Fibroblast of peridontal ligament (primary cell): ENCODE measurements around the gene COX4I1.
A peak's percentile ranks its signal among the peaks of the same experiment; 100 is the strongest.

ENCODE experiments used
- DNase-seq: peaks from one replicate; pipeline ENCODE4 v3.0.0-alpha.2; 2010; ENCODE audit errors: extremely low read depth

Gene COX4I1

DNA sequence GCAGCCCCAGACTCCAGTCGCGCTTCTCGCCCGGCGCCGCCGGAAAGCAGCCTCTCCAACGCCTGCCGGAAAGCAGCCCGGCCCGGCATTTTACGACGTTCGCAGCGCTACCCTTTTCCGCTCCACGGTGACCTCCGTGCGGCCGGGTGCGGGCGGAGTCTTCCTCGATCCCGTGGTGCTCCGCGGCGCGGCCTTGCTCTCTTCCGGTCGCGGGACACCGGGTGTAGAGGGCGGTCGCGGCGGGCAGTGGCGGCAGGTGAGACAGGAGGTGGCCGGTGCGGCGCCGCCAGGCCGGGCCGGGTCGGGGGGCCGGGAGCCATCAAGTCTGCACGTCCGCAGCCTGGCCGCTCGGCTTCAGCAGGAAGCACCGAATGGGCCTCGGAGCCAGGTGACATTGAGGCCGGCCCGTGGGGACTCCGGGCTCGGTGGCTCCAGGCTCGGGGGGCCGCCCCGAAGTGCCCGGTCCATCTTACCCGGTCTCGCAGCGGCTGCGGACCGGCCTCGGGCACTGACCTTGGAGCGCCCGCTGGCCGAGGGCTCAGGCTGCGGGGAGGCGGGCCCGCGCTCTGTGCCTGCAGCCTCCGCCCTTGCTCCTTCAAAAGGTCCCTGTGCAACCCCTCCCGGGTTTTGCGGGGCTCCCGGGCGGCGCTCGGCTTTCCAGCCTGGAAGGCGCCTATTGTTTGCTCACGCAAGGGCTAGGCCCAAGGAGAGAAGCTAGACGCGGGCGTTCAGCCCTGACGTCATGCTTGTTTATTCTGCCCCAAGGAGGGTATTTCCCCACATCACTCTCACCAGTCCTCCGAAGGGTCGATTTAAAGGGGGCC is at the start of gene COX4I1, which contains the start of gene EMC8:
COX4I1 (plus strand) TSS at position 199 of the 824 bp plus-strand sequence. CDS start 1,511 bp downstream, outside the sequence.
EMC8 (minus strand) TSS at position 48 of the 824 bp plus-strand sequence. CDS start 249 bp downstream, outside the sequence.
- peak; percentile 91 for DNase-seq

DNA sequence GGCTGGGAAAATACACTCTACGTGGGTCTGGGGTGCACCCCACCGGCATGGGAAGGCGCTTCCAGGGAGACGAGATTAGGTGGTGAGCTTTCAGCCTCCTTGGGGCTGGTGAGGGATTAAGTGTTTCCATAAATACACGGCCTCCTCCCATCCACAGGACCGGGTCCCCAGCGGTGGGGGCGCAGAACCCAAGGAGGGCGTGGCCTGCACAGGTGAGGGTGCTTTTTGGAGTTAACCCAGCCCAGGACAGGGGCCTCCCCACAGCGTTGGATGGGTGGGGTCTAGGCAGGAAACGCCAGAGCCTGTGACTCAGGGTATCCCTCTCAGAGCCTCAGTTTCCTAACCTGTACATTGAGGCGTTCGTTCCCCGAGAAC is 49.7 kb upstream of the COX4I1 start:
- DNase-seq: no peak

DNA sequence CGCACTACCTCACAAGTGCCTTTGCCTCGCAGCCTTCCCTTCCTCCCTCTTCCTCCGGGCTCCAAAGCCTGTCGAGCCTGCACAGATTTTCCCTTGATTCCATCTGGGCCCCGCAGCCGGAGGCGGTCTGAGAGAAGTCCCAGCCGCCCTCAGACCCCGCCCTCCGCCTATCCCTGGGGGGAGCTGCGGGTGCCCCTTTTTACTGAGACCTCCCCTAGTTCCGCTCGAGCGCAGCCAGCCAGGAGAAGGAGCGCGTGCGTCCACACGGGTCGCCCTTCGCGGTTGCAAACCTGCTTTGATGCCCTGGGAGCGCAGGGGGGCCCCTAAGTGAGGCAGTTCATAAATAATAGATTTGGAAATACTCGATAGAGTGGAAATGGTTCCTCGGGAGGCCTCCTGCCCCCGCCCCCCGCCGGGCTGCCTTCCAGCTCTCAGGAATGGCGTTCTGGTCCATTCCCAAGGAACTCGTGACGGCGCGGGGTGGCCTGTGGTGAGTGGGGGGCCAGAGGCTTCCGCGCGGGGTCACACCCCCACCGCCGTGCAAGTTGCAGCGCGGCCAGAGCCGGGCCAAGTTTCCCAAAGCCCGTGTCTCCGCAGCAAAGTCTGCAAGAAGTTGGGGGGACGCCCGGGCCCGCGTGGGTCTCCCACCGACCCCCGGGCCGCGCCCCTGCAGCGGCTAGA is 49.2 kb upstream of the COX4I1 start:
- DNase-seq: no peak

DNA sequence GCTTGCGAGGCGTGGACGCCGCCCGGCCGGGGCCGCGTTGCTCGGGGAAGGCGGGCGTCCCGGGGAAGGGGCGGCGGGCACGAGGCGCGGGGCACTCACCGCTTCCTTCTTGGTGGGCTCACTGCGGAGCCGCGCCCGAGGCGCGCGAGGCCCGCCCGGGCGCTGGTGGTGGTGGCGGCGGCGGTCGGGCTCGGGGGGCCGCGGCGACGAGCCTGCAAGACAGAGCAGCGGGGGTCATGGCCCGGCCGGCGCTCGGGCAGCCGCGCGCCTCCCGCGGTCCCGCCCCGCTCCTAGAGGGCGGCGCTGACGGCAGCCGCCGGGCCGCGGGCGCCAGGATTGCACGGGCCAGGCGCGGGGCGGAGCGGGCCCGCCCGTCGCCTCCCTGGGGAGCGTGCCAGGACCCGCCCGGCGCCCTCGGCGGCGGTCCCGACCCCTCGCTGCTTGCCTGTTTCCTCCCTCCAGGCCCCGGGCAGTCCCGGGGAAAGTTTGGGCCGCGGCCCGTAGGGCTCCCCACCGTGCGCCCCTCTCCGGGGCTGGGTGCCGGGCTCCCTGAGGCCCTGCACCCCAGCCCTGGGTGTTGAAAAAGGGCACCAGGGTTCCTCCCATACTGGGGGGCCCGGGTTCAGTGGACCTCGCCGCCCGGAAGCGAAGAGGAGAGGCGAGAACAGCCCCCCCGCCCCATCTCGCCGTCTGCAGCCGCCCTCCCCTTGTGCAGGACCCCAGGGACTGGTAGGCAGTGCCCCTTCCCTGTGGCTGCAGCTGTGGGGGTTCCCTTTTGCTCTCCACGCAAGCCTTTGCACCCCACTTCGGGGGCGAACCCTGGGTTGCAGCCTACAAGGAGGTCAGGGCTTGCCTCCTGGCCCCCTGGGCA is 48.4 kb upstream of the COX4I1 start, which contains the start of gene C16orf74:
C16orf74 (minus strand) TSS at position 270 of the 871 bp plus-strand sequence. CDS start 15,879 bp downstream, outside the sequence.
- DNase-seq: no peak

DNA sequence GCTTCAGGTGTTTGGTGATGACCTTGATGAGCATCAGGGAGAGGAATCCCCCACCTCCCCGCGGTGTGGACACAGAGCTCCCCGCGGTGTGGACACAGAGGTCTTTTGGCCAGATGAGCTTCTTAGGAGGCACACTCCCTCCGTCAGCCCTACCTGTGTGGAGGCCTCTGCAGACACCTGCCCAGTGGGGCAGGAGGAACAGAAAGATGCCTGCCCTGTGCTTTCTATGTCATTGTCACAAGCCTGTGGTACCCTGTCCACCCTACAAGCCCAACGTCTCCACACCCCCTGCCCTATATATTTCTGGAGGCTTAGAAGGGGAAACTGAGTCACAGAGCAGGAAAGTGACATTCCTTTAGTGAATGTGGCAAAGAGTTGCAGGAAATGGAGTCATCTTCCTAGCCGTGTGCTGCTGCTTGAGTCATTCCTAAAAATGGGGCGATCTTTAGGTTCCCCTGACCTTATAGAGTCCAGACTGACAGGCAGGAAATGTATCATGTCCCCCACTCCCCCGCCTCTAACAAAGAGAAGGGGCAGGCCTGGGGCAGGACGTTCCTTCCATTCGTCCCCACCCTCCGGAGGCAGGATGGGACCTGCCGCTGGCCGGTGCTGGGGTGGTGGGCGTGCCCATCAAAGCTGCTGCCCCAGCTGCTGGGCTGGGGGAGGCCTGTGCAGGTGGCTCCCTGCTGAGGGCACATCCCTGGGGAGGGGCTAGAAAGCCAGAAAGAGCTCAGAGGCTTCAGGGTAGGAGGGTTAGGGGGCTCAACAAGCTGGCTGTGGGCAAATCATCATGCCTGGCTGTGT is 47.6 kb upstream of the COX4I1 start:
- no peak for DNase-seq

DNA sequence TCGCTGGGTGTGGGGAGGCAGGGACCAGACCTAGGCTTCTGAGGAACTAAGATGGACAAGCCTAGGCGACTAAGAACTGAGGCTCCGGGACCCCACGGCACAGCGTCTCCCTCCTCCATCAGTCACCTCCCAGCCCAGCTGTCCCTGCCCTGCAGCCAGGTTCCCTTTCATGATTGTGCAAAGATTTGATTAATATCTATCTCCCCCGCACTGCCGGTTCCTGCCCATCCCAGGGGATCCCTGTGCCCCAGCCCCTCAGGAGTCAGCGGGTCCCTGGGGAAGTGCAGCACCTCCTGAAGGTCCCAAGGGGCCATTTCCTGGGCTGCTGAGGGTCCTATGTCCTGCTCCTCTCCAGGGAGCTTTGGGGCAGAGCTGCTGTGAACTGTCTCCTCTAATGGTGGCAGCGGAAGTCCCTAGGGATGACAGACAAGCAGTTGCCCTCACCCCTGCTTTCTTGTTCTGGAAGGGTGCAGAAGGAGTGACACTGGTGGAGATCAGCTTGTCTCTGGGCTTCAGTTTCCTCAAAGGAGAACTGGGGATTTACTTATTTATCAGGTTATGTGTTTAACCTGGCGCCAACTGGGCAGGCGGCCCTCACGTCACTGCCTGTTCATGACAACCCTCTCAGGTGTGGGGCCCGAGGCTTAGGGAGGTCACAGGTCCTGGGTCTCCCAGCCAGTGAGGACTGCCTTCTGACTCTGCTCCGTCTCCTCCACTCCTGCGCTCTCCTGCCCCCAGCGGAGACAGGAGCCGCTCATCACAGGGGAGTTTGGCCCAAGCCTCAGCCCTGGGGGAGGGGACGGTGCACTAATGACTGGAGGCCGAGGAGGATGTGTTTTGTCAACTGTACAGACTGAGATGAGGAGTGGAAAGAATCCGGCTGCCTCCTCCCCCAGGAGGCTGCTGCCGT is 46.7 kb upstream of the COX4I1 start:
- no peak for DNase-seq

DNA sequence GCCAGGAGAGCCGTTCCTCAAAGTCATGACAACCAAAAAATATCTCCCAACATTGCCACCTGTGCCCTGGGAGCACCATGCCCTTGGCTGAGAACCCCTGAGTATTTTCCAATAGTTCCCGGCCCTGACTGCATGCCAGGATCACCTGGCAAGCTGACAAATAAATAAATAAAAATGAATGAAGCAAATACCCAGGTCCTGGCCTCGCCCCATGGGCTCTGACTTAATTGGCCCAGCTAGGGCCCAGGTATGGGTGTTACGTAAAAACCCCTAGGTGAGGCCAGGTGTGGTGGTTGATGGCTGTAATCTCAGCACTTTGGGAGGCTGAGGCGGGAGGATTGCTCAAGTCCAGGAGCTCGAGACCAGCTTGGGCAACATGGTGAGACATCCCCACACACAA is 45.9 kb upstream of the COX4I1 start:
- no peak for DNase-seq

DNA sequence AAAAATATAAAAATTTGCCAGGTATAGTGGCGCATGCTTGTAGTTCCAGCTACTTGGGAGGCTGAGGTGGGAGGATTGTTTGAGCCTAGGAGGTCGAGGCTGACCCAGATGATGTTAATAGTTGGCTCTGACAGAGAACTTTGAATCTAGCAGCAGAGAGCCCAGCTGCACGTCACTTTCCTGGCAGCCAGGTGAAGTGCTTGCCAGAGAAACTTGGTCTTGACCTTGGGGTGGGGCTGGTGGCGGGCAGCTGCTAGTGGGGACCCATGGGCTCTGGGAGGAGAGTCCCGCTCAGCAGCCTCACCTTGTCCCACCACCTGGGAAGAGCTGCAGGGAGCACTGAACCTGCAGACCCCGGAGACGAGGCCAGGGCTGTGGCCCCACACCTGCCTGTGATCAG is 45.5 kb upstream of the COX4I1 start:
- no peak for DNase-seq

DNA sequence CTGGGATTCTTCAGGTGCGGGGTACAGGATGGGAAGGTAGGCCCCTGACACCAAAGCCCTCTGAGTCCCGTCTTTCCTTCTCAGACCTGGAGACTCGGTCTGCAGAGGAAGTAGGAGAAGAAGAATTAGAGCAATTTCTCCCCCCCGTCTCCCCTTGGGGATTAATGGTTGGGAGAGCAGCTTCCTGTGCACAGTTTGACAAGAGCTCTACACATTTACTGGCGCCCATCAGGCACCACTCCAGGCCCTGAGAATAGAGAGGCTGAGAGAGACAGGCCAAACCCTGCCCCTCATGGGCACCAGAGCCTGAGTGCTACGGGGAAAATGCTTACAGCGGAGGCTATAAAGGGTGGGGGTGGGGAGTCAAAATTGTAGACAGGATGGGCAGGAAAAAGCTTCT is 45.1 kb upstream of the COX4I1 start:
- DNase-seq: no peak

DNA sequence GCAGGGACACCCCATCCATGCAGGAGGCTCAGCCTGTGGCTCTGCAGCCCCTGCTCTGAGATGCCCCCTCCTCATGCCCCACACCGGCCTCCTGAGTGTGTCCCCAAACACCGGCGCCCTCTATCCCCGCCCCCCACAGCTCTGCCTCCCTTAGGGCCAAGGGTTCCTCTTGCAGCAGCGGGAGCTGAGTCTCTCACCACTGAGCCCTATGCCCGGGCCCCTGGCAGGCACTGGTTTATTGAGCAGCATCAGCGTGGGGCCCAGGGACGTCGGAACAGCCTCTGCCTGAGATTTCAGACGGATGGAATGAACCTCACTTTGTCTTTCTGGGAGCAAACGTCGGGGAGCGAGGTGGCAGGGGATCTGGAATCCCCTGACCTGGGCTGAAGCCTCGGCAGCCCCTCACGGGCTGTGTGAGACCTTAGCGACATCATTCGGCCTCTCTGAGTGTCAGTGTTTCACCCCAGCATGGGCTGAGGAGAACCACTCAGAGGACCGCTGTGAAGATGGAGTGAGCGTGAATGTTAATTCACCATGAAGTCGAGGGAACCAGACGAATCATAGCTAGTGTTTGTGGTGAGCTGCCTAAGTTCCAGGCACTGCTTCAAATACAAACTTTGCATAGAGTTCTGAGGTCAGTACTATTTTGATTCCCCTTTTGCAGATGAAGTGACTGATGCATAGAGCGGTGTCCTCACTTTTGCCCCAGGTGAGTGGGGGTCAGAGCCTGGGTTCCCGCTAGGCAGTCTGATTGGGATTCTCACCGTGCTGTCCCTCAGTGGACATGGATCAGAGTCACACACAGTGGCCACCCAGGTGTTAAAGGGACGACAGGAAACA is 43.3 kb upstream of the COX4I1 start:
- peak; percentile 54 for DNase-seq

DNA sequence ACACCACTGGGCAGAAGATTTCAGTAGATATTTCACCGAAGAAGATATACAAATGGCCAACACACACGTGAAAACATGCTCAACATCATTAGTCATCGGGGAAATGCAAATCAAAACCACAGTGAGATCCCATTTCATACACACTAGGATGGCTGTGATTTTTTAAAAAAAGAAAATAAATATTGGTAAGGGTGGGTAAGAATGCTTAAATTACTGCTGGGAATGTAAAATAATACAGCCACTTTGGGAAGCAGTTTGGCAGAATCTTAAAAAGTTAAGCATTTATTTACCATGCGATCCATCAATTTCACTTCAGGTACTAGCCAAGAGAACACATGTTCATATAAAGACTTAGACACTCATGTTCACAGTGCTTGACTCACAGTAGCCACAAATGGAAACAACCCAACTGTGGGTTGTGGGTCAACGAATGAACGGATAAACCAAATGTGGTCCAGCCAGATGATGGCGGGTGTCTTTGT is 42.1 kb upstream of the COX4I1 start:
- peak; percentile 95 for DNase-seq

DNA sequence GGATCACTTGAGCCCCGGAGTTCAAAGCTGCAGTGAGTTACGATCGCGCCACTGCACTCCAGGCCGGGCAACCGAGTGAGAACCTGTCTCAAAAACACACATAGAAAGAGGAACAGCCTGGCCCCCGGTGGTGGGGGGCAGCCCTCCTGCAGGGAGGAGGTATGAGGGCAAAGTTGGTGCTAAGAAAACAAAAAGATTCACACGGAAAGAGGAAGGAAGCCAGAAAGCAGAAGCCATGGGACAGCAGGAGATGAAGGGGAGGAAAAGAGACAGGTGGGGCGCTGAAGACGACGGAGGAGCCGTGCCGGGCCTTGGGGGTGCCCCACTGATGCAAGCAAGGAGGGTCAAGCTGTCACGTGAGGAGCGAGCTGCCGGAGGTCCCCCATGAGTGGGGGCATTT is 40.4 kb upstream of the COX4I1 start:
- no peak for DNase-seq

DNA sequence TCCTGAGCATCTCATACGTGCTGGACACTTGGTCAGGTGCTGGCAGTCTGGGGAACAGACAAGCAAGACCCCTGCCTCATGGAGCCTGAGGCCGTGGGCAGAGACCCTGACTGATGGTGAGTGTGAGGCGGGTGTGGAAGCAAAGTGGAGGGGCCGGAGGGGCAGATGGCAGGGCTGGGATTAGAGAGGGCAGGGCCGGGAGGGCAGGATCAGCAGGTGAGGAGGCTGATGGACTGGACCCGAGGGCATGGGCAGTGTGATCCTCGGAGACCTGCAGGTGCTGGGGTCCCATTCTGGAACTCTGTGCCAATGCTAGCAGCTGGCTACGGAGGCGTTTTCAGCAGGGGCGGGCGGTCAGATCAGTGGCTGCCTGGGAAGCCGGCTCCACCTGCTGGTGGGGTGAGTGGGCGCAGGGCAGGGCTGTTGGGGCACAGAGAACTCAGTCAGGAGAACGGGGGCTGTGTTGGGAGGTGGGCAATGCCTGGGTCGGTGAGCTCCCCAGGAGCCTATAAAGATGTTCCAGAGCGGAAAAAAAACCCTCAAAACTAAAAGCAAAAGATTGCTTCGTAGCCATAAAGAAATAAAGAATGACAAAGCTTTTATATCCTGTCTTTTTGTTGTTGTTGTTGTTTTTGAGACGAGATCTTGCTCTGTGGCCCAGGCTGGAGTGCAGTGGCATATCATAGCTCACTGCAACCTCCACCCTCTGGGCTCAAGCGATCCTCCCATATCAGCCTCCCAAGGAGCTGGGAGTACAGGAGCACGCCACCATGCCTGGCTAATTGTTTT is 39.7 kb upstream of the COX4I1 start:
- no peak for DNase-seq

DNA sequence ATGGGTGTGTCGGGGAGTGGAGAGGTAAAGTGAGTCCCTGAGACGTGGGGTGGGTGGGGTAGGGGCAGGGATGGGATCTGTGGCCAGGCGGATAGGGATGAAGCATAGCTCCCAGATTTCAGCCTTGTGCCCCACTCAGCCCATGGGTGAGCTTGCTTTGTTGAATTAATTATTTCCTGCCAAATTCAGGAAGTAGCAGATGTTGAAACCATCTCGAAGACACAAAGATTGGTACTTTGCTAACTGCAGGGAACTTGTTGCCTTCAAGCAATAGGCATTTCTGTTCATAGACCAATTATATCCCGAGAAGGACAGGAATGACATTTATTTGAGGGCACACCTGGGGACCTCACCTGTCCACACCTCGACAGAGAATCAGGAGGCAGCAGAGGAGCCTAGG is 37.6 kb upstream of the COX4I1 start:
- DNase-seq: no peak

DNA sequence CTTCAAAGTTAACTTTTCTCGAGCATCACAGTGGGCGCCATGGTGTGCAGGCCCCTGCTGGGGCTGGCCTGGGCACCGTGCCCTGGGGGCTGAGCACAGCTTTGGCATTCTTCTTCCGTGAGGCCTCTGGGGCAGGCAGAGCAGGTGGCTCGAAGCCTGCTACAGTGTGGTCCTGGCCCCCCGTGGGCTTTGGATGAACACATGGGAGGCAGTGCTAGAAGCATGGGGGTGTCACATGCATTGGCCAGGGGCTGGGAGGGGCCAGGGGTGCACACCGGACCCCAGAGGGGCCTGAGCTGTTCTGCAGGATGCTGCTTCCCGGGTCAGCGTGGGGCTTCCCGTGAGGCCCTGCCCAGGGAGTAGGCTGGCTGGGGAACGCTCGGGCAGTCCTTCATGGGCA is 36.5 kb upstream of the COX4I1 start:
- DNase-seq: no peak

DNA sequence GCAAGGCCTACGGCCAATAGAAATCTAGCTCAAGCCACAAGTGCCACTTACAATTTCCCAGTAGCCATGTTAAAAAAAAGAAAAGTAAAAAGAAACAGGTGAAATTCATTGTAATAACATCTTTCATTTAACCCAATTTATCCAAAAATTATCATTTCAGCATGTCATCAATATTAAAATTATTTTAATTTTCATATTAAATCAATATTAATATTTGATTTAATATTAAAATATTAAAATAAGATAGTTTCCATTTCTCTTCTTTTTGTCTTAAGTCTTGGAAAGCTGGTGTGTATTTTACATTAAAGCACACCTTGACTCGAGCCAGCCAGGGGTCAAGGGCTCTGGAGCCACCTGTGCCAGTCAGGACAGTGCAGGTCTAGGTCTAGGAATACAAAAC is 35.9 kb upstream of the COX4I1 start:
- no peak for DNase-seq

DNA sequence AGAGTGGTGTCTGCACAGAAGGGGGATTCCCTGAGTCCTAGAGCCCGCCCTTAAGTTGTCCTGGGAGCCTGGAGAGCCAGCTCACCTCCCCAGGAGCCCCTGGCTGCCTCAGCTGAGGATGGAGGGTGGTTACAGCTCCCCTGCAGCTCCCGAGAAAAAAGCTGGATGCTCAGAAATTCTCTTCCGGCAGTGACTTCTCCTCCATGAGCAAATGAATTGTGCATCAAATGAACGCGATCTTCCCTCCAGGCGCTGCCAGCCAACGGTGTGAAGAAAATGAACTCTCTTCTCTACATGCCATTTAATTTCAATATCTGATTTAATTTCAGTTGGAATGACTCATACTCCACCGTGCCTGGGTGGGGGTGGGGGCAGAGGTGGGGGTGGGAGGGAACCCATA is 34.3 kb upstream of the COX4I1 start:
- DNase-seq: no peak

DNA sequence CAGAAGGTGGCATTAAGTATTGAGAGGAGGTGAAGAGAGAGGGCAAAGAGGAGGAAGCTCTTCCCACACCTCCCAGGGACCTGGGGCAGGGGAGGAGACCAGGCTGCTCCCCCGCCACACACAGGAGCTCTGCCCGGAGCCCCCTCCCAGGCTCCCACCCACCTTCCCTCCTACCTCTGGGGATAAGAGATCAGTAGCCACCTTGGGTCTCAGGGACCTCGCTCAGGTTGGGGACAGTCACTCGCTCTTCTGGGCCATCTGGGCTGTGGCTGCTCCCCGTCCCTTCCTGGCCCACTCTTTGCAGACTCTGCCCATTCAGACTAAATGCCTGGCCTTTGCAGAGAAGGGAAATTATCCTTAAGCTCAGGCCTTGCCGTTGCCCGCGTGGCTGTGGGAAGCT is 33.7 kb upstream of the COX4I1 start:
- DNase-seq: no peak
